Thyroid gland (tissue), 4 donors: Measurements from ENCODE around the gene SLC24A4. TPM values are rescaled to one million over a fixed set of nuclear protein-coding genes. Genes with fewer than 3 reads are reported as not detected.

Source experiments
- DNase-seq, 2 donors: peaks; one replicate each; pipeline ENCODE4 v3.0.0-alpha.2; 2019
- H3K27ac ChIP-seq, 3 donors: fragments of 200-600 bp; sonication (generic); 1 replicate in 2 of 3; 2 replicates in 1 of 3; pipeline ENCODE4 v1.5.1; 2016 to 2019; ENCODE audit warnings: mild to moderate bottlenecking in 1 of 3, moderate library complexity in 1 of 3
- H3K27me3 ChIP-seq: fragments of 200-600 bp; sonication (generic); one replicate; pipeline ENCODE4 v1.5.1; 2019
- H3K36me3 ChIP-seq, 2 donors: fragments of 200-600 bp; sonication (generic); one replicate each; pipeline ENCODE4 v1.5.1; 2016 to 2019
- H3K4me1 ChIP-seq, 2 donors: fragments of 200-600 bp; sonication (generic); one replicate each; pipeline ENCODE4 v1.5.1; 2017 to 2019
- H3K4me3 ChIP-seq, 3 donors: fragments of 200-600 bp; sonication (generic); replicated peaks in 1 of 3; 1 replicate in 2 of 3; 2 replicates in 1 of 3; pipeline ENCODE4 v1.5.1; 2016; ENCODE audit warnings: mild to moderate bottlenecking in 1 of 3
- H3K9me3 ChIP-seq: fragments of 200-600 bp; sonication (generic); one replicate; pipeline ENCODE4 v1.5.1; 2017
- POLR2A ChIP-seq, 2 donors: fragments of 450-650 bp; IDR thresholded peaks; one replicate each; pipeline ENCODE4 v1.6.1; 2017; ENCODE audit warnings: antibody characterized with exemption in 2 of 2, mild to moderate bottlenecking in 2 of 2, moderate library complexity in 1 of 2
- WGBS, 2 donors: methylation state at CpG; one replicate each; pipeline ENCODE4 v1.1.5; 2017; 5-methylcytosine and 5-hydroxymethylcytosine counted together
- intact Hi-C: fragments of 100-400 bp; cut with DNase I; formaldehyde crosslinking; loops from one replicate; pipeline ENCODE4 v1.15.1; 2023
- total RNA-seq, 4 donors: library from RNA; depleted of rRNA; stranded (reverse); fragments of >200 nt; gene quantifications; one replicate each; pipeline ENCODE4 v1.2.3, GENCODE V29; 2016
- TF ChIP-seq, protein P1 (sequence below), 6 experiments: fragments of 200-600 bp in 3 of 6; fragments of 450-650 bp in 3 of 6; sonication (generic) in 3 of 6; IDR thresholded peaks; one replicate each; pipeline ENCODE4 v1.5.1; 2016 to 2019; ENCODE audit warnings: antibody characterized with exemption in 6 of 6, mild to moderate bottlenecking in 2 of 6, inconsistent platforms in 1 of 6, moderate library complexity in 1 of 6

SLC24A4 gene
- total RNA-seq, 4 donors from 2014 or later: 0.05 to 0.46 (median 0.19) TPM

DNA sequence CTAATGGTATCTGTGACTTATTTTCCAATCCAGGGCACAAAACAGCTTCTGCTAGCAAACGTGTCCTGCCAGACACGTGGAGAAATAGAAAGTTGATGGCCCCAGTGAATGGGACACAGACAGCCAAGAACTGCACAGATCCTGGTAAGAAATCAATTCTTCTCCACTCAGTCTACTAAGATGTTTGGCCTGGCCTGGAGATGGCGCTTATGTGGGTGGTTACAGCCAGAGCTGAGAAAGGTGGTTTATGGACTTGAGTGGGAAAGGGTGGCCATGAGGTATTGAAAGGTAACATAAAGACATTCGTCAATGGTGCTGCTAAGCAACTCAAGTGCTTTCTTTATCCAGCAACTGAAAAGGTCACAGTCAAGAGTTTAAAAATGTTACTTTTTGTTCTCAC, 2.9 kb downstream of the SLC24A4 start:
- no peaks in the 10 kb centered on the region for H3K27me3 ChIP-seq
- WGBS, 2 donors: 51 to 55% methylated on average over 4 of the region's 4 CpGs
- intact Hi-C loops: no loop called here

DNA sequence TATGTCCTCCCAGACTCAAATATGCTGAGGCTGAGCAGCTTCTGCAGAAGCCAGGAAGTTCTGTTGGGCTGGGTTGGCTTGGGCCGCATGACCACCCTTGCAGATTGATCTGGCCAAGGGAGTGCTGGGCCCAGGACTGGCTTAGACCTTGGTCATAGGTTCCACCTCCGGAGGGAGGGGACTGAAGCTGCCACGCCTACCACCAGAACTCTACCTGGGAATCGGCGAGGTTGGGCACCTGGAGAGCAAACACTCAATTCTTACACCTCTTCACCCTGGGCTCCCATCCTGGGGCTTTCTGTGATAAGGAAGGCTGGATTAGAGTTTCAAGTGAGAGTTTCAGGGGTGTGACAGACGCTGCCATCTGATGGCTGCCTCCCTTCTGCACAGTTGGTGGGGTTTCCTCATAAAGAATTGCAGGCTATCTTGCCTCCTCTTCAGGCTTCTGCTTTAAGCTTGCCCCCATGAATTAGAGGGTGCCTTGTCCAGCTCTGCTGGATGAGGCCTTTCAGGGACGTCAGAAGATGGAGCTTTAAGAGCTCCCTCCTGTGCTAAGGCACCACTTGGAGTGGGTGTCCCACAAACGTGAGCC, 5.8 kb downstream of the SLC24A4 start:
- DNase-seq: no peak
- no peaks in the 10 kb centered on the region for H3K36me3 ChIP-seq
- no peak for TF ChIP-seq POLR2A (IDR thresholded peaks at IDR 0.05)
- TF ChIP-seq, protein P1, sequence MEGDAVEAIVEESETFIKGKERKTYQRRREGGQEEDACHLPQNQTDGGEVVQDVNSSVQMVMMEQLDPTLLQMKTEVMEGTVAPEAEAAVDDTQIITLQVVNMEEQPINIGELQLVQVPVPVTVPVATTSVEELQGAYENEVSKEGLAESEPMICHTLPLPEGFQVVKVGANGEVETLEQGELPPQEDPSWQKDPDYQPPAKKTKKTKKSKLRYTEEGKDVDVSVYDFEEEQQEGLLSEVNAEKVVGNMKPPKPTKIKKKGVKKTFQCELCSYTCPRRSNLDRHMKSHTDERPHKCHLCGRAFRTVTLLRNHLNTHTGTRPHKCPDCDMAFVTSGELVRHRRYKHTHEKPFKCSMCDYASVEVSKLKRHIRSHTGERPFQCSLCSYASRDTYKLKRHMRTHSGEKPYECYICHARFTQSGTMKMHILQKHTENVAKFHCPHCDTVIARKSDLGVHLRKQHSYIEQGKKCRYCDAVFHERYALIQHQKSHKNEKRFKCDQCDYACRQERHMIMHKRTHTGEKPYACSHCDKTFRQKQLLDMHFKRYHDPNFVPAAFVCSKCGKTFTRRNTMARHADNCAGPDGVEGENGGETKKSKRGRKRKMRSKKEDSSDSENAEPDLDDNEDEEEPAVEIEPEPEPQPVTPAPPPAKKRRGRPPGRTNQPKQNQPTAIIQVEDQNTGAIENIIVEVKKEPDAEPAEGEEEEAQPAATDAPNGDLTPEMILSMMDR (IDR thresholded peaks at IDR 0.05): no peak
- intact Hi-C loops: no loop called here
- H3K9me3 ChIP-seq: no peaks in the 10 kb centered on the region
- no peaks in the 10 kb centered on the region for H3K27me3 ChIP-seq
- WGBS, 2 donors: 45 to 50% methylated on average over 3 to 5 of the region's 8 CpGs
- no peak overlapping the region for H3K27ac ChIP-seq
- H3K4me1 ChIP-seq: no peaks in the 10 kb centered on the region
- no peak overlapping the region for H3K4me3 ChIP-seq

More for the DNA sequence above, 2.9 kb downstream of the SLC24A4 start:
- no peaks in the 10 kb centered on the region for H3K36me3 ChIP-seq
- H3K27ac ChIP-seq: no peak overlapping the region
- no peak for DNase-seq
- TF ChIP-seq POLR2A (IDR thresholded peaks at IDR 0.05): no peak
- TF ChIP-seq, protein P1 (IDR thresholded peaks at IDR 0.05): no peak
- H3K9me3 ChIP-seq: no peaks in the 10 kb centered on the region
- H3K4me3 ChIP-seq: no peak overlapping the region
- peaks cover 0 to 3% of the 10 kb centered on the region in 2 donors for H3K4me1 ChIP-seq

DNA sequence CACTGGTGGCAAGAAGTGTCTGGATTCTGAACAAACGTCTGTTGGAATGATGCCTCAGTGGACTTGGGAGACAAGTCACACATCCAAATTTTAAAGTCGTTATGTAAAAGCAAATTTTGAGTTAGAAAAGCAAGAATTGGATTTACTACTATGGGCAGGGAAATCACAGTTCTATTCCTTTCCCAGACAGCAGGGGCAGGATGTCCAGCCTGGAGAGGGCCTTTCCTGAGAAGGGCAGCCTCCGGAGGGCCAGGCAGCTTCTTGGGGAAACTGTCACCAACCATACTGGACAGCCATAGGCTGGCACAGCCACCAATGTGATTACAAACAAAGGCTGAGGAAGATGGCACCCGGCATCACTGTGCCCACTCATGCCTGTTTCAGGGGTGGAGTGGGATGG, 11.1 kb downstream of the SLC24A4 start:
- no peaks in the 10 kb centered on the region for H3K4me1 ChIP-seq
- H3K36me3 ChIP-seq: no peaks in the 10 kb centered on the region
- H3K4me3 ChIP-seq: no peak overlapping the region
- 80% methylated on average over 4 of the region's 4 CpGs for WGBS, 2 donors
- DNase-seq: no peak
- TF ChIP-seq, protein P1 (IDR thresholded peaks at IDR 0.05): no peak
- TF ChIP-seq POLR2A (IDR thresholded peaks at IDR 0.05): no peak
- H3K27ac ChIP-seq: no peak overlapping the region
- no peaks in the 10 kb centered on the region for H3K9me3 ChIP-seq
- H3K27me3 ChIP-seq: no peaks in the 10 kb centered on the region
- intact Hi-C loops: no loop called here

DNA sequence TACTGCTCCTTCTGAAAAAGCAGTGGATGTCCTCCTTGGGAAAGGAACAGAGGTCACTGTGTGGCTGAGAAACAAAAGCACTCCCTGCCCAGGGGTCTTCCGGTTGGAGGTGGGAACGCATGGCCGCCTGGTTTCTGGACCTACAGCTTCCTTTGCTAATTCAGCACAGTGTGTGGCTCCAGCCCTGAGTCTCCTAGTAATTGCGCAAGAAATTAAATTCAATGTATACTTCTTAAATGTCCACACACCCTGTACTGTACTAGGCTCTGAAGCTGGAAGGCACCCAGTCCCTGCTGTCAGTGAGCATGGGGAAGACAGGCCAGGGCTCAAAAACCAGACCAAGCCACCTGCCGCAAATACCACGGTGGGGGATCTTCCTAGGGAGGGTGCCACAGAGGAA, 13.4 kb downstream of the SLC24A4 start:
- intact Hi-C loops: no loop called here
- H3K4me1 ChIP-seq: no peaks in the 10 kb centered on the region

DNA sequence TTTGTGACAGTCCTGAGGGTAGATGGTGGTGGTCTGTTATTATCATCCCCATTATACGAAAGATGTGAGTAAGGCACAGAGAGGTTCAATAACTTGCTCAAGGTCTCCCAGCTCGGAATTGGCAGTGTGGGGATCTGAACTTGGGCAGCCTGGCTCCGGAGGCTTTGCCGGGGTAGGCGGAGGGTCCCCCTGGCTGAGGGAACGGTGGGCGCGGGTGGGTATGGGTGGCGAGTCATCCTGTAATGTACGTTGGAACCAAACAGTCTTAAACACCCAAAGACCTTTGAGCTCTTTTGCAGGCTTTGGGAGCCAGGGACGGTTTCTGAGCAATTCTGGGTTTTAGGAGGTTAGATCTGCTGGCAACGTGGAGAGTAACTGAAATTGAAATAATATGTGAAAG, 16.5 kb downstream of the SLC24A4 start:
- 87 to 92% methylated on average over 12 of the region's 12 CpGs for WGBS, 2 donors
- intact Hi-C loops: no loop called here
- Histone ChIP-seq H3K27me3 (no peaks in the 10 kb centered on the region), H3K9me3 (no peaks in the 10 kb centered on the region), H3K4me1 (no peaks in the 10 kb centered on the region), H3K4me3 (no peak overlapping the region), H3K36me3 (no peaks in the 10 kb centered on the region), H3K27ac (no peak overlapping the region)
- no peak for DNase-seq
- TF ChIP-seq, protein P1 (IDR thresholded peaks at IDR 0.05): no peak

More for the DNA sequence above, 13.4 kb downstream of the SLC24A4 start:
- Histone ChIP-seq H3K27ac (no peak overlapping the region), H3K36me3 (no peaks in the 10 kb centered on the region), H3K27me3 (no peaks in the 10 kb centered on the region), H3K4me3 (no peak overlapping the region), H3K9me3 (no peaks in the 10 kb centered on the region)
- TF ChIP-seq, protein P1 (IDR thresholded peaks at IDR 0.05): no peak
- TF ChIP-seq POLR2A (IDR thresholded peaks at IDR 0.05): no peak
- DNase-seq: no peak
- 74% methylated on average over 6 of the region's 6 CpGs for WGBS, 2 donors
